ENCODE data around the gene SLC44A4.

DNA sequence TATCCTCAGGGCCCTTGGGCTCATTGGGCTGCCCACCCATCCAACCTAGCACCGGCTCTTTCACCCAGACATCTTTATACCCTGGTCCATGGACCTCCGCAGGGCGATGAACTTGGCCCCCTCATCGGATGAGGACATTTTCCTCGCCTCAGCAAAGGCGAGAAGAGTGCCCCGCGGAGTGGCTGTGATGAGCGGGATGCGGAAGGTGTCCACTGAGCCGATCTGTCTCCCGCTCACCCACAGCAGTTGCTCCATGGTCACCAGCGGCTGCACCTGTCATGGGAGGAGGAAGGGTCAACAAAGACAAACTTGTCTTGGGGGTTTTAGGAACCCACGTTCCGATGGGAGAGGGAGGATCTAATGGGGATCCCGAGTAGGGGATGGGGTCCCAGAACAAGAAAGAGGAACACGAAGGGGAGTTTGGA, 16.9 kb downstream of the SLC44A4 start:
- TF ChIP-seq POLR2A (IDR thresholded peaks at IDR 0.05): no peak
- TF ChIP-seq CTCF (IDR thresholded peaks at IDR 0.05): no peak
